Measurements from ENCODE around the gene TRDN. TPM values are rescaled to one million over a fixed set of nuclear protein-coding genes. Genes with fewer than 3 reads are reported as not detected.
"Not testable (repeated sequence)": the region's sequence is repeated elsewhere in the genome, so short reads cannot be mapped to it uniquely, and the experiment has no call there.

TRDN gene
- total RNA-seq, 1 donor from 2014 or later: not detected

DNA sequence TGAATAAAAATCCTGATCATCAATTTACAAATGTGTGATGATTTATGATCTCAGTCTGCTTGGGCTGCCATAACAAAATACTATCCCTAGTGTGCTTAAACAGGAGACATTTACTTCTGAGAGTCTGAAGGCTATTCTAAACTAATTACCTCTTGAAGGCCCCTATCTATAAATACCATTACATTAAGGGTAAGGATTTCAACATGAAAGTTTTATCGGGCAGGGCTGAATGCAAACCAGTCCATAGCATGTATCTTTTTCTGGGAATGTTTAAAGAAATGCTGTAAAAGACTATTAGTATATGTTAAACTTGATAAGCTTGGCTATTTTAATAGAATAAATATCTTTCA is 48.2 kb downstream of the TRDN start:
- TF ChIP-seq, protein P1, sequence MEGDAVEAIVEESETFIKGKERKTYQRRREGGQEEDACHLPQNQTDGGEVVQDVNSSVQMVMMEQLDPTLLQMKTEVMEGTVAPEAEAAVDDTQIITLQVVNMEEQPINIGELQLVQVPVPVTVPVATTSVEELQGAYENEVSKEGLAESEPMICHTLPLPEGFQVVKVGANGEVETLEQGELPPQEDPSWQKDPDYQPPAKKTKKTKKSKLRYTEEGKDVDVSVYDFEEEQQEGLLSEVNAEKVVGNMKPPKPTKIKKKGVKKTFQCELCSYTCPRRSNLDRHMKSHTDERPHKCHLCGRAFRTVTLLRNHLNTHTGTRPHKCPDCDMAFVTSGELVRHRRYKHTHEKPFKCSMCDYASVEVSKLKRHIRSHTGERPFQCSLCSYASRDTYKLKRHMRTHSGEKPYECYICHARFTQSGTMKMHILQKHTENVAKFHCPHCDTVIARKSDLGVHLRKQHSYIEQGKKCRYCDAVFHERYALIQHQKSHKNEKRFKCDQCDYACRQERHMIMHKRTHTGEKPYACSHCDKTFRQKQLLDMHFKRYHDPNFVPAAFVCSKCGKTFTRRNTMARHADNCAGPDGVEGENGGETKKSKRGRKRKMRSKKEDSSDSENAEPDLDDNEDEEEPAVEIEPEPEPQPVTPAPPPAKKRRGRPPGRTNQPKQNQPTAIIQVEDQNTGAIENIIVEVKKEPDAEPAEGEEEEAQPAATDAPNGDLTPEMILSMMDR (conservative IDR thresholded peaks at IDR 0.05; ENCODE audit: low read depth, low read length): no peak
- no peak overlapping the region for H3K4me3 ChIP-seq (ENCODE audit: low read depth, low read length)
- DNase-seq (ENCODE audit: low read depth): no peak

DNA sequence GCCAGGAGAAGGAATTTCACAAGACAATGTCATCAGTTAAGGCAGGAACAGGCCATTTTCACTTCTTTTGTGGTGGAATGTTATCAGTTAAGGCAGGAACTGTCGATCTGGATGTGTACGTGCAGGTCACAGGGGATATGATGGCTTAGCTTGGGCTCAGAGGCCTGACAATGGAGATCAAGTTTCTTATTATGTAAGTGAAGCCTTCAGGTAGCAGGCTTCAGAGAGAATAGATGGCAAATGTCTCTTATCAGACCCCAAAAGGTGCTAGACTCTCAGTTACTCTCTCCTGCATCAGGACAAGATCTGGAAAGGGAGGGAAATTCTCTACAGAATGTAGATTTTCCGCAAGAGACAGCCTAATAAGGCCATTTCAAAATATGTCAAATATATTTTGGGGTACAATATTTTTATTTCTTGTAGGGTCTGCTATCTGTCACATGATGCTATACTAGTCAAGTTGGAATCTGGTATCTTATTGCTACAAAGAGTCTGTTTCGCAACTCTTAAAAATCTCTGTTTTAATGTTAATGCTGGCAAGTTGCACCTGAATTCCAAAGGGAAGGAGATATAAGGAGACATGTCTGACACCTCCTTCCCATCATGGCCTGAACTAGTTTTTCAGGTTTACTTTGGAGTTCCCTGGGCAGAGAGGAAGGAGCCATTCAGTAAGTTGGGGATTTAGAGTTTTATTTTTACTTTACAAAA is 48.8 kb downstream of the TRDN start:
- no peak overlapping the region for H3K4me3 ChIP-seq (ENCODE audit: low read depth, low read length)
- TF ChIP-seq, protein P1 (conservative IDR thresholded peaks at IDR 0.05; ENCODE audit: low read depth, low read length): no peak
- no peak for DNase-seq (ENCODE audit: low read depth)

DNA sequence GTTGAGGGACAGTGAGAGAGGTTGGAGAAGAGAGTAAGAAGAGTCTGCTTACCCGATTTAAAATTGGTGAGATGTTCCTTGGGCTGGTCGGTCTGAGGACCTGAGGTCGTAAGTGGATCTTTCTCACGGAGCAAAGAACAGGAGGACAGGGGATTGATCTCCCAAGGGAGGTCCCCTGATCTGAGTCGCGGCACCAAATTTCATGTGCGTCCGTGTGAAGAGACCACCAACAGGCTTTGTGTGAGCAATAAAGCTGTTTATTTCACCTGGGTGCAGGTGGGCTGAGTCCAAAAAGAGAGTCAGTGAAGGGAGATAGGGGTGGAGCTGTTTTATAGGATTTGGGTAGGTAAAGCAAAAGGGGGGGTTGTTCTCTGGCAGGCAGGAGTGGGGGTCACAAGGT is 49.3 kb downstream of the TRDN start:
- DNase-seq (ENCODE audit: low read depth); H3K4me3 ChIP-seq (ENCODE audit: low read depth, low read length): not testable (repeated sequence)

DNA sequence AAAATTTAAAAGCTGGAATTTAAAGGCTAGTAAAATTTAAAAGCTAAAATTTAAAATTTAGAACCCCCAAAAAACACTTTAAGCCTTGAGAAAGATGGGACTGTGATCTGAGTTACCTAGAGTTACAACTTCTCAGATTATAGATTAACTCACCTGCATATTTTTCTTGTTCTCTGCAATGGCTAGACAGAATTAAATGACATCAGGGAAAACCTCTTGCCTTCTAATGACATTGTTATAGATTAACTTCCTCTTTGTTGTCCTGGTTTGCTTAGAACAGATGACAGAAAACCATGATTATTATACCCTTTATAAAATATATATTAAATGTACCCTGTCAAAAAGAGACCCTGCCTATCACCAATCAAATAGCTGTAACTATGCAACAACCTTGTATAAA is 56.4 kb downstream of the TRDN start:
- DNase-seq (ENCODE audit: low read depth): no peak
- TF ChIP-seq, protein P1 (conservative IDR thresholded peaks at IDR 0.05; ENCODE audit: low read depth, low read length): no peak
- no peak overlapping the region for H3K4me3 ChIP-seq (ENCODE audit: low read depth, low read length)

DNA sequence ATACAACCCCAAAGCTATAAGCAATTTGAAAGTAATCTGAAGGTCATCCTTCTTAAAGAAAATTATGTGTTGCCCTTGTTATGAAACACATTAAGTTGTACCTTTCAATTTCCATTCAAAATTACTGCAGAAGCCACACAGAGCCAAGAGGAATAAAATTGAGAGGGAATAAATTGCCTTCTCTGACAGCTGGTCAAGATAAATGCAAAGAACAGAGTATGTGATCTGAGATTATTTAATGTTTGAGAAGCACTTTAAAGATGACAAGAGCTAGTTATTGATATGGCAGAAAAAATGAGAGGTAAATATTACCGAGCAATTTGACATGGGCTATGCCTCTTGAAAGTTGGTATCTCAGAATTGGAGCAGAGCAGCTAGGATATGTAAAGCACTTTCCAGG is 61.6 kb downstream of the TRDN start:
- DNase-seq (ENCODE audit: low read depth): no peak
- TF ChIP-seq, protein P1 (conservative IDR thresholded peaks at IDR 0.05; ENCODE audit: low read depth, low read length): no peak
- no peak overlapping the region for H3K4me3 ChIP-seq (ENCODE audit: low read depth, low read length)

DNA sequence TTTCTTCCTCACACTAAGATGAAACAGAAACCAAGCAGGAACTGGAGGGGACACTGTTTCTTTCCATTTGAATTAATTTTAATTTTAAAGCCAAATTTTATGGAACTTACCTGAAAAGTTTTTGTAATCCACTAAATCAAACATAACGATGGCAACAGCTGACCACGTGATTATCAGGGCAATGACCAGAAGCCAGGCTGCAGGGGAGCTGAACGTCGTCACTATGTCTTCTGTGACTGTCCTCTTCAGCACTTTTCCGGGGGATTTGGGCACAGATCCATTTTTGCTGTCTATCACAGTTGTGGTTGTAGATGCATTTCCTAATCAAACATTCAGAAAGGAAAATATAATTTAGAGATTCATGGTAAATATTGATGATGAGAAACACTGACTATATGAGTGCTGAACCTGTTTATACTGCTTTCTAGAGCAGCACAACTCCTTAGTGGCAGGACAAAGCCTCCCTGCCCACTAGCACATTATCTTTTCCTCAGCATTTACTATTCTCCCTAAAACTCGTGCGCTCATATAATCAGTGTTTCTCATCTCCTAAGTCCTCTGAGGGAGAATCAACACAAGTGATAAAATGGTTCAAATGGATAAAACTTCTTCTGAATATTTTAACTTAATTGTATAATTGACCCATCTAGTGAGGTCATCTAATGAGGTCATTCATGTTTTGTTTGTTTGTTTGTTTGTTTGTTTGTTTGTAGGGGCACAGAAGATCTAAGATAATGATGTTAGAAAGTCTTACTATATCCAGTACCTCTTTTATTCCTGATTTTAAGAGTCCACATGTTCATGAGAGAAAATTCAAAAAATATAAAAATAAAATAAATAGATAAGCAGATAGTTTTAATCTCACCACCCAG is 65.7 kb downstream of the TRDN start:
- TF ChIP-seq, protein P1 (conservative IDR thresholded peaks at IDR 0.05; ENCODE audit: low read depth, low read length): no peak
- no peak for DNase-seq (ENCODE audit: low read depth)
- H3K4me3 ChIP-seq (ENCODE audit: low read depth, low read length): peak overlapping the region; percentile 14

DNA sequence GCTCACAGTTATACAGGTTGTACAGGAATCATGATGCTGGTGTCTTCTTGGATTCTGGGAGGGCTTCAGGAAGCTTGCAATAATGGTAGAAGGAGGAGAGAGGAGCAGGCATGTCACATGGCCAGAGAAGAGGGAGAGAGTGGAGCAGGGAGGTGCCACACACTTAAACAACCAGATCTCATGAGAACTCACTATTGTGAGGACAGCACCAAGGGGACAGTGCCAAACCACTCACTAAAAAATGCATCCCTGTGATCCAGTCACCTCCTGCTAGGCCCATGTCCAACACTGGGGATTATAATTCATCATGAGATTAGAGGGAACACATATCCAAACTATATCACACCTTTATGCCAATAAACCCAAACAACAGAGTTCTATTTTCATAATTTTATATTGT is 67.2 kb downstream of the TRDN start:
- TF ChIP-seq, protein P1 (conservative IDR thresholded peaks at IDR 0.05; ENCODE audit: low read depth, low read length): no peak
- DNase-seq (ENCODE audit: low read depth): no peak
- H3K4me3 ChIP-seq (ENCODE audit: low read depth, low read length): no peak overlapping the region

All from epithelial cell of proximal tubule (primary cell).